HG03460 (cell line): Measurements from ENCODE around the gene NTF3.
"Not testable (repeated sequence)": the region's sequence is repeated elsewhere in the genome, so short reads cannot be mapped to it uniquely, and the experiment has no call there.

Experiments used
- ATAC-seq: cut with Tn5 transposase; IDR thresholded peaks from one replicate; pipeline ENCODE4 v1.9.1; 2021; ENCODE audit not compliant: unreplicated experiment

Gene NTF3

GRCh38 chr12:5524769-5525436 is 93.0 kb downstream of the NTF3 start:
- no peak for ATAC-seq

GRCh38 chr12:5525783-5526367 is 94.0 kb downstream of the NTF3 start:
- ATAC-seq: no peak

DNA sequence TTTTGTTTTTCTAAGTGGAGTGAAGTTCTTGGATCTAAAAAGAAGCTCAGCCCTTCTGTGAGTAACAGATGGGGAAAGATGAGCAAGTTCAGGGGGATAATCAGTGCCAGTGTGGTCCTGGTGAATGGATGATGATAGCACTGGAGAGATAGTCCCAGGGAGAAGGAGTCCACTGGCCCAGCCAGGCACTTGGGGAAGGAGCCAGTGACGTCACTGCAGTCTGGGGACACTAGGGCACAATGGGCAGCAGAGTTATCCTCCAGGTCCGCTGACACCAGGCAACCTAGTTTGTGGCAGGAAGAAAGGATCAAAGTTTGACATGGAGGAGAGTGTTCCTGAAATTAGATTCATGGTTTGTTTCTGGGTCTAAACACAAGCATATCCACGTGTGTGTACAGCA is 101.5 kb downstream of the NTF3 start:
- no peak for ATAC-seq

GRCh38 chr12:5534426-5535199 is 102.7 kb downstream of the NTF3 start:
- no peak for ATAC-seq

- no peak for ATAC-seq
Measured at GRCh38 chr12:5535541-5535940, 103.6 kb downstream of the NTF3 start.

GRCh38 chr12:5537026-5537615 is 105.2 kb downstream of the NTF3 start:
- not testable (repeated sequence) for ATAC-seq

GRCh38 chr12:5537771-5538170 is 105.9 kb downstream of the NTF3 start:
- ATAC-seq: no peak
